ENCODE results near the gene INKA1.
"Not testable (repeated sequence)": the region's sequence is repeated elsewhere in the genome, so short reads cannot be mapped to it uniquely, and the experiment has no call there.

INKA1 gene

GRCh38 chr3:49807431-49808114, 4.5 kb downstream of the INKA1 start:
- no peak for DNase-seq (ENCODE audit: low read depth)

- no peak for DNase-seq (ENCODE audit: low read depth)
Observed at GRCh38 chr3:49812916-49813496, 9.9 kb downstream of the INKA1 start.

- DNase-seq (ENCODE audit: low read depth), result peak; percentile 15
Observed at GRCh38 chr3:49813497-49814174, 10.6 kb downstream of the INKA1 start, which contains the start of gene UBA7. Gene UBA7 (minus strand): TSS chr3:49813953. CDS start chr3:49813787, 166 bp downstream.

- DNase-seq (ENCODE audit: low read depth), result not testable (repeated sequence)
Observed at GRCh38 chr3:49823131-49823530, 20.1 kb downstream of the INKA1 start.

- DNase-seq (ENCODE audit: low read depth), result no peak
Observed at GRCh38 chr3:49826016-49826415, 23.0 kb downstream of the INKA1 start.

- DNase-seq (ENCODE audit: low read depth), result no peak
Observed at GRCh38 chr3:49831341-49831740, 28.3 kb downstream of the INKA1 start.

- DNase-seq (ENCODE audit: low read depth), result peak; percentile 66
Observed at GRCh38 chr3:49839193-49839809, 36.2 kb downstream of the INKA1 start.

GRCh38 chr3:49840388-49840787, 37.3 kb downstream of the INKA1 start:
- DNase-seq (ENCODE audit: low read depth), result no peak

- no peak for DNase-seq (ENCODE audit: low read depth)
Observed at GRCh38 chr3:49841126-49841696, 38.1 kb downstream of the INKA1 start.

- no peak for DNase-seq (ENCODE audit: low read depth)
Observed at GRCh38 chr3:49841806-49842205, 38.7 kb downstream of the INKA1 start.

GRCh38 chr3:49842843-49843517, 39.9 kb downstream of the INKA1 start:
- DNase-seq (ENCODE audit: low read depth), result no peak

- no peak for DNase-seq (ENCODE audit: low read depth)
Observed at GRCh38 chr3:49844464-49845183, 41.6 kb downstream of the INKA1 start.

GRCh38 chr3:49845694-49846093, 42.6 kb downstream of the INKA1 start:
- DNase-seq (ENCODE audit: low read depth), result no peak
